ENCODE results near the gene ZBTB7C. TPM values are rescaled to one million over a fixed set of nuclear protein-coding genes. Genes with fewer than 3 reads are reported as not detected.

The ZBTB7C gene
- total and polyA plus RNA-seq, 2 of the 8 experiments (the other 6 are each of a cell fraction or from before 2014, with no cell fraction given): 0.15 to 0.45 TPM

DNA sequence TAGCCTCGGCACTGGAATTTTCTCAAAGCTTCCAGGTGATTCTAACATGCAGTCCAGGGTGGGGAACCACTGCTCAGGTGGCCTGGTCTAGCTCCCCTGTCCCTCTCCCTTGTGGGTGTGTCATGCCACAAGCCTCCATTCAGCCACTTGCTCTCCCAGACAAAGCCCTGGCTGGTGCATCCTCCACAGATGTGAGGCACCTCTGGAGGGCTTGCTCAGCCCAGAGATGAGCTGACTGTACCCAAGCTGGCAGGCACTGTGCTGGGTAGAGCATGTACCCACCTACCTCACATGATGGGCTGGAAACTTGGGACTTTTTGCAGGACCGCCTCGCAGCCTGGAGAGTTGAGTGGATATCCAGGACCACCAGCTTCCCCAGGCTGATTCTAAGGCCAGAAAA, 88.1 kb downstream of the ZBTB7C start:
- Histone ChIP-seq H4K20me1 (replicated peaks in 1 of 2; ENCODE audit: control insufficient read depth in 1 of 2, insufficient read depth in 2 of 2, low read length in 2 of 2) (no peaks in the 10 kb centered on the region), H2BK15ac (ENCODE audit: low read length) (no peak overlapping the region), H3K9me3 (ENCODE audit: insufficient read depth in 2 of 2, low read depth in 1 of 2, low read length in 1 of 2) (no peaks in the 10 kb centered on the region), H3K4me2 (ENCODE audit: insufficient read depth in 1 of 2, low read depth in 2 of 2, low read length in 2 of 2) (no peak overlapping the region), H2AFZ (ENCODE audit: low read length) (no peak overlapping the region), H3K56ac (replicated peaks; ENCODE audit: insufficient read length, low read depth, low read length) (no peak overlapping the region), H3K23ac (ENCODE audit: insufficient read length) (no peak overlapping the region), H2BK20ac (ENCODE audit: low read length) (no peak overlapping the region), H3K79me2 (ENCODE audit: control insufficient read depth in 1 of 2, insufficient read depth in 2 of 2, low read length in 2 of 2) (no peaks in the 10 kb centered on the region), H4K5ac (ENCODE audit: insufficient read length, low read depth, low read length) (no peak overlapping the region), H2BK12ac (ENCODE audit: low read depth, low read length) (no peak overlapping the region), H3K27ac (ENCODE audit: low read depth, low read length) (no peak overlapping the region), H3K4ac (replicated peaks; ENCODE audit: insufficient read length, low read depth, low read length) (peak overlapping the region; percentile 32), H3K18ac (ENCODE audit: extremely low read depth, low read length) (no peak overlapping the region), H4K8ac (ENCODE audit: extremely low read depth, insufficient read depth, low read length) (no peak overlapping the region), H2BK120ac (replicated peaks; ENCODE audit: low read depth, low read length) (no peak overlapping the region), H3K36me3 (ENCODE audit: control insufficient read depth in 2 of 4, insufficient read depth in 4 of 4, low read length in 3 of 4) (no peaks in the 10 kb centered on the region), H3K9ac (replicated peaks in 1 of 4; ENCODE audit: extremely low read depth in 1 of 4, low read depth in 3 of 4, low read length in 3 of 4) (no peak overlapping the region), H3K27me3 (replicated peaks in 1 of 4; ENCODE audit: control insufficient read depth in 3 of 4, extremely low read depth in 1 of 4, insufficient read depth in 3 of 4, low read length in 3 of 4) (no peaks in the 10 kb centered on the region), H3K4me3 (ENCODE audit: extremely low read depth in 1 of 4, insufficient read depth in 2 of 4, low read depth in 3 of 4, low read length in 4 of 4) (no peak overlapping the region), H3K4me1 (replicated peaks in 1 of 4; ENCODE audit: control insufficient read depth in 3 of 4, insufficient read depth in 4 of 4, low read length in 3 of 4) (no peaks in the 10 kb centered on the region), H3K23me2 (ENCODE audit: low read depth, low read length) (no peaks in the 10 kb centered on the region), H3K79me1 (ENCODE audit: low read depth, low read length) (no peaks in the 10 kb centered on the region), H3K14ac (ENCODE audit: insufficient read length) (no peak overlapping the region), H4K91ac (replicated peaks; ENCODE audit: insufficient read length, low read length) (no peak overlapping the region), H2BK5ac (ENCODE audit: low read depth, low read length) (no peak overlapping the region), H2AK5ac (ENCODE audit: low read depth, low read length) (no peak overlapping the region)
- POLR2A ChIA-PET (ENCODE audit: partially characterized antibody): interaction anchor here (1.2 kb wide), 1 partner anchor 84 kb away, joined by 3 read pairs; no protein-coding TSS in a partner anchor
- CTCF ChIA-PET (ENCODE audit: partially characterized antibody): interaction anchor here (0.9 to 2.7 kb wide), 9 partner anchors 11 to 124 kb away, joined by 3 to 11 read pairs (median 5); no protein-coding TSS in a partner anchor
- TF ChIP-seq CHD1 (IDR thresholded peaks at IDR 0.05; ENCODE audit: low read depth, low read length) (no peak), KDM1A (IDR thresholded peaks at IDR 0.05; ENCODE audit: borderline replicate concordance, low read length) (no peak), KDM5A (IDR thresholded peaks at IDR 0.05; ENCODE audit: low read length) (no peak), GTF2F1 (IDR thresholded peaks at IDR 0.05; ENCODE audit: borderline replicate concordance, low read depth, low read length) (no peak), BCL11A (IDR thresholded peaks at IDR 0.05; ENCODE audit: low read depth in 2 of 2, low read length in 2 of 2) (no peak), SAP30 (IDR thresholded peaks at IDR 0.05; ENCODE audit: insufficient read depth, insufficient replicate concordance, low read length) (no peak), FOSL1 (IDR thresholded peaks at IDR 0.05; ENCODE audit: insufficient read depth, low read depth, low read length) (no peak), TEAD4 (IDR thresholded peaks at IDR 0.05; ENCODE audit: low read depth, low read length) (no peak), EP300 (IDR thresholded peaks at IDR 0.05; ENCODE audit: borderline replicate concordance in 1 of 2, low read depth in 2 of 2, low read length in 2 of 2) (no peak), SRF (IDR thresholded peaks at IDR 0.05; ENCODE audit: low read depth, low read length) (no peak), EGR1 (IDR thresholded peaks at IDR 0.05; ENCODE audit: borderline replicate concordance, low read depth, low read length) (no peak)
- WGBS, 2 experiments (ENCODE audit: extremely low coverage in 1 of 2, insufficient coverage in 1 of 2, insufficient read length in 1 of 2, insufficient replicate concordance in 2 of 2, low coverage in 1 of 2, low lambda C conversion rate in 2 of 2, missing lambda C conversion rate in 1 of 2): 100% methylated on average over 1 of the region's 3 CpGs; no CpG with 5 or more reads in 1 of the 2 experiments
- FAIRE-seq (no peak), DNase-seq (ENCODE audit: low read depth in 1 of 2, low spot score in 2 of 2) (no peak)
